Dedifferentiated amniotic fluid mesenchymal stem cell (primary cell): ENCODE measurements around the gene ENG.
A peak's percentile ranks its signal among the peaks of the same experiment; 100 is the strongest.
"Not testable (repeated sequence)": the region's sequence is repeated elsewhere in the genome, so short reads cannot be mapped to it uniquely, and the experiment has no call there.

Source experiments
- DNase-seq: peaks from one replicate; pipeline ENCODE4 v3.0.0-alpha.2; 2016; ENCODE audit errors: extremely low spot score

The ENG gene

GRCh38 chr9:127793093-127793708 is 61.3 kb downstream of the ENG start:
- no peak for DNase-seq

DNA sequence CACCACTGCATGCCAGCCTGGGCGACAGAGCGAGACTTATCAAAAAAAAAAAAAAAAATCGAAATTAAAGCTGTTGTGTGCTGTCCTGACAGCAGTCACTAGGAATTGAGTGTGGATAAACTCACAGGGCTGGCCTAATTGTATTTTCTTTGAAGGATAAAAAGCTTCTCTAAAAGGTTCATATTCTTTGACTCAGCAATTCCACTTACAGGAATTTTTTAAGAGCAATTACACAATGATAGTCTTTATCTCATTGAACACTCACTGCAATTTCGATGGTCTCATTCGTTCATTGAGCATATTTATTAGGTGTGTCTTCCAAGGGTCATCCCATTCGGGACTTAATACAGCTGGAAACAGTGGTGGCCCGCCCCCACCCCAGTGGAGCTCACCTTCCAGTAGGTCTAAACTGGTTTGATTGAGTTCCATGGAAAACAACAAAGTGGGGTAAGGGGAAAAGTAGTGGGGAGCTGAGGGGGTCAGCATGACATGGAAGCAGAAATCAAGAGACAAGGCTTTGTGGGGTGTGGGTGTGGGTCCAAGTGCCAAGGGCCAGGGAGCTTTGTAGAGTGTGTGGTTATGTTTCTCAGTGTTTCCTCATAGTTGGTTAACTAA is 61.9 kb downstream of the ENG start:
- no peak for DNase-seq

GRCh38 chr9:127791085-127791484 is 63.4 kb downstream of the ENG start:
- no peak for DNase-seq

DNA sequence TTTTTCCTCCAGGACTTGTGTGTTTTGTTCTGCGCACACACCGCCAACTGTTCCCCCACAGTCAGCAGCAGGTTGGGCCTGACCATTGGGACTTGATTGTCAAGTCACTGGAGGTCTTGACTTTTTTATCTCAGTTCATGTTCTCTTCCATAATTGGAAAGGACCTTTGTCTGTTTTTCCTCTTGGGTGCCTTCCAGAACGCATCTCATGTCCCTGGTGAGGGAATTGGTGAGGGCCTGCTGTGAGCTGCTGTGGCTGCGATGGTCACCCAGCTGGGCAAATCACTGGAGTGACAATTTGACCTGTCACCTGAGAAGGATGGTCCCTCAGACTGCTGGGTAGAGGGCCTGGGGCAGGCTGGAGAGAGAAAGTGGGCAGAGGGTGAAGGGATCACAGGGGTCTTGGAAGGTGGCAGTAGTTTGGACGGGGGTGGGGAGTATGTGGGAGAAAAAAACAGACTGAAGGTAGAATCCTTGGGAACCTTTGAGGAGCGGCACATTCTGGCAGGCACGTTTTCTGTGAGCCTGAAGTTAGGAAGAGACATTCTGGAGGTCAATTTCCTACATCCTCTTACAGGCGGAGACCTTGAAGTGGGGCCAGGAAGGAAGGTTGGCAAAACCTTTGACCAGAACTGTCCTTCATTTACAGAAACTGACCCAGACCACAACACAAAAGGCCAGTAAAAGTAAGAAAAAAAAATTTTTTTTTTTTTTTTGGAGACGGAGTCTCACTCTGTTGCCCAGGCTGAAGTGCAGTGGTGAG is 64.2 kb downstream of the ENG start:
- no peak for DNase-seq

- no peak for DNase-seq
These were observed 65.3 kb downstream of the ENG start for GRCh38 chr9:127789179-127789578.

DNA sequence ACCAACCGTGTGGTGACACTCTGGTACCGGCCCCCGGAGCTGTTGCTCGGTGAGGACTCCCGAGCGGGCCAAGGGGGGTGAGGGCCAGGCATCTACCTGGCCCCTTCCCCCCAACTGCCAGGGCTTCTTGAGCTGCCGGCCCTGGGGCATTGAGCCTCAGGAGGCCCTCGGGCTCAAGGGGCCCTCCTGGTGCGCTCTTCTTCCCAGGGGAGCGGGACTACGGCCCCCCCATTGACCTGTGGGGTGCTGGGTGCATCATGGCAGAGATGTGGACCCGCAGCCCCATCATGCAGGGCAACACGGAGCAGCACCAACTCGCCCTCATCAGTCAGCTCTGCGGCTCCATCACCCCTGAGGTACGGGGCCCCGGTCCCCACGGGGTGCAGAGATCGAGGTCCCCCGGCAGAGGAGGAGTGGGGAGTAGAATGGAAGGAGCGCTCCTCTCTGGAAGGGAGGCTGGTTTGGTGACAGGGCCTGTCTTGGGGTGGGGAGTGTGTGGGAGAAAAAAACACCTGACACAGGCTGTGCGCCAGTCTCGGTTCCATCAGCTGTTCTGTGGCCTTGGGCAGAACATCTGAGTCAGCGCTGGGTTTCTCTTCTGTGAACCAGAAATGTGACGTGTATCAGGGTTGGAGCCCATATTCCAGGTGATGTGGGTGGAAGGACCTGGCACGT is 66.0 kb downstream of the ENG start:
- DNase-seq, result no peak

GRCh38 chr9:127786773-127787104 is 67.7 kb downstream of the ENG start:
- DNase-seq, result no peak

DNA sequence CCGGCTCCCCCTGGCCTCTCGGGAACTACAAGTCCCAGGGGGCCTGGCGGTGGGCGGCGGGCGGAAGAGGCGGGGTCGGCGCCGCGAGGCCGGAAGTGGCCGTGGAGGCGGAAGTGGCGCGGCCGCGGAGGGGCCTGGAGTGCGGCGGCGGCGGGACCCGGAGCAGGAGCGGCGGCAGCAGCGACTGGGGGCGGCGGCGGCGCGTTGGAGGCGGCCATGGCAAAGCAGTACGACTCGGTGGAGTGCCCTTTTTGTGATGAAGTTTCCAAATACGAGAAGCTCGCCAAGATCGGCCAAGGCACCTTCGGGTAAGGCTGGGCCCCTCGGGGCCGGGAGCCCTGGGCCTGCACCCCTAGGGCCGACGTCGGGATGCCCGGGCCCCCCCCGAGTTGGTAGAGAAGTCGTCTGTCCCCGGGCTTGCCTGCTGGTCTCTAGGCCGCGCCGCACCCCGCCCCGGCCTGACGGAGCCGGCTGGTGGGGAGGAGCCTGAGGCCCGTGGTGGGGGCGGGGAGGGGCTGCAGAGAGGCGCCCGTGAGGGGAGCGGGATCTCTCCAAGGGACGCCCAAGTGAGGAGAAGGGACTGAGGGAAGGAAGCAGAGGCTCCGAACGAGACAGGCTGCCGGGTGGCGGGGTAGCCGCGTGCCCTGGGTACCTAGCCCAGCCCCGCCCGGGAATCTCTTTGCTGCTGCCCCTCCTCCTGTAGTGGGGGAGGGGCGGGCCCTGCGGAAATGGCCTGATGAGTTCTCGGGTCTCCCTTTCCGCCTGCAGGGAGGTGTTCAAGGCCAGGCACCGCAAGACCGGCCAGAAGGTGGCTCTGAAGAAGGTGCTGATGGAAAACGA is 68.3 kb downstream of the ENG start, which contains the start of gene CDK9:
Gene CDK9, plus strand, starts transcription at position 102 of the 840 bp plus-strand sequence. Its CDS starts 115 bp downstream, at position 217.
- DNase-seq, result peak; percentile 83

DNA sequence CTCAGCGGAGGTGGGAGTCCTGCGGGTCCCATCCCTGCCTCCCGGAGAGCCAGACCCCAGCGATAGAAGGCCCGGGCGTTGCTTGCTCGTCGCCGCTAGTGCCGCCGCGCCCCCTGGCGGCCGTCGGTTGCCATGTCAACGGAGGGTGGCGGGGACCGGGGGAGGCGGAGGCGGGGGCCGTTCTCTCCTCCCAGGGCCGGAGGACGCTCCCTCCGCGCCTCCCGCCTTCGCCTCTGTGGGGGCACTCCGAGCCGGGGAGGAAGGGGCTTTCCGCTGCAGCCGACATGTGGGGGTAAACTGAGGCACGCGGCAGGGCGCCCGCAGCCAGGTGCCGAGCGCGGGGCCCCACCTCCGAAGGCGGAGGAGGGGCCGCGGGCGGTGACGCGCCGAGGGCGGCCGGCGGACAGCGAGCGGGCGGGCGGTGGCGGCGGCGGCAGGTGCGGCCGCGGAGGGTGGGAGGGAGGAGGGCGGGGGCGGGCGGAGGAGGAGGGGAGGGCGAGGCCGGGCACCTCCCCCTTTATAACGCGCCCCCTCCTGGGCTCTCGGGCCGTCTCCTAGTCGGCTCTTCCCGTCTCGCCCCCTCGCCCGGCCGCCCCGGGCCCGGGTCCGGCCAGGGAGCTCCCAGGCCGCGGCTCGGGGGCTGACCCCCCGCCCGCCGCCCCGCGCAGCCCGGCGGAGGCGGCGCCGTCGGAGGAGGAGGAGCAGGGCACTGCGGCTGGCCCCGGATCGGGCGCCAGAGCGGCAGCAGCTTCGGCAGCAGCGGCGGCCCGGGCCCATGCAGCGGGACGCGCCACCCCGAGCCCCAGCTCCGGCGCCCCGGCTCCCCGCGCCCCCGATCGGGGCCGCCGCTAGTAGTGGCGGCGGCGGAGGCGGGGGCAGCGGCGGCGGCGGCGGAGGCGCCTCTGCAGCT is 69.2 kb downstream of the ENG start:
- peak; percentile 52 for DNase-seq

DNA sequence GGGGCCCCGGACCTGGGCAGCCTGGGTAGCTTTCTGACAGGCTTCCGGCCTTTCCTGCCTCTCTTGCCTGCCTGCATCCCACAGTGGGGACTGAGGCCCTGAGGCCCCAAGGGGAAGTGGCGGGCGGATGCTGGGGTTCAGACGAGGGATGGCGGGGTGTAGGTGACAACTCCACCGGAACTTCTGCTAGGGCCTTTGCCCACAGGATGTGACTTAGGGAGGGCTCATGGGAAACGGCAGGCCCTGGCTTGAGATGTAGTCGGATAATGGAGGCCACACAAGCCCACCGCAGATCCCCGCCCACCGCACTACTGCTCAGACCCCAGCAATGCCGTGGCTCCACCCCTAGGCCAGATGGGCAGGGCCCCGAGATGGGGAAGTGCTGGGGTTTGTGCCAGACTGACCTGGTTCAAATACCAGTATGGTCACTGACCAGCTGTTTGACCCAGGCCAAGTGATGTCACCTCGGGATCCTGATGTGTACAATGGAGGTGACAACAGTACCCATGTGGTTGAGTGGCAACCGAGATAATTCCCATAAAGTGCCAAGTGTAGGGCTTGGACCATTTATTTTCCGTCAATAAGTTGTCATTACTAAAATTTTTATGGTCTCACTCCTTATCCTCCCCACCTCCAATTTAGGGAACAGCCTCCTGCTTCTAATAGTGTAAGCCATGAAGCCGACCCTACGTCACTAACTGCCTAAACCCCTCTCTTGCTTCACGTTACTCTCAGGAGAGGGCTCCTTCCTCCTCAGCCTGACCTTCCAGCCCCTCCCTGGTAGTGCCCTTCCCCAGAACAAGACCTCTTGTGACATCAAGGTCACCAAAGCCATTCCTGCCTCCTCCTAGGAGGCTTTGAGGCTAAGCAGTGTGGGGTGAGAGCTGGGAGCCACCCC is 71.1 kb downstream of the ENG start:
- no peak for DNase-seq

DNA sequence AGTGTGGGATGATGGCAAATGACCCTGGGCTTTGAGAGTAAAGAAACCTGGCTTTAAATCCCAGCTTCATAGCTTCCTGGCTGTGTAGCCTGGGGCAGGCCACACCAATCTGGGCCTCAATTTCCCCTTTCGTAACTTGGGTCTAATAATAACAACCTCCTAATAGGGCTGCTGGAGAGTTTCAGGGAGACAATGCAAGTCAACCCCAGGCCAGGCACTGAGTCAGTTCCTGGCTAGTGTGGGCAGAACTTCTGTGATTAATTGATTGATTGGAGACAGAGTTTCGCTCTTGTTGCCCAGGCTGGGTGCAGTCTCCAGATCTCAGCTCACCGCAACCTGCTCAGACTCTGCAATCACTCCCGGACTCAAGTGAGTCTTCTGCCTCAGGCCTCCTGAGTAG is 72.7 kb downstream of the ENG start:
- DNase-seq, result no peak

DNA sequence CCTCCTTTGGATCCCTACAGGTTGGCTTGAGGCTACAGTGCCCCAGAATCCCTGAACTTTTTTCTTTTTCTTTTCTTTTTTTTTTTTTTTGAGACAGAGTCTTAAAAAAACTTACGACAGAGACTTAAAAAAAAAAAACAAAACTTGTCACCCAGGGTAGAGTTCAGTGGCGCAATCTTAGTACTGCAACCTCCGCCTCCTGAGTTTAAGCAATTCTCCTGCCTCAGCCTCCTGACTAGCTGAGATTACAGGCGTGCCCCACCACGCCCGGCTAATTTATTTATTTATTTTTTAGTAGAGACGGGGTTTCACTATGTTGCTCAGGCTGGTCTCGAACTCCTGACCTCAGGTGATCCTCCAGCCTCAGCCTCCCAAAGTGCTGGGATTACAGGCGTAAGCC is 73.5 kb downstream of the ENG start:
- DNase-seq, result not testable (repeated sequence)

- no peak for DNase-seq
These were observed 74.2 kb downstream of the ENG start for GRCh38 chr9:127780126-127780885.

- DNase-seq, result no peak
These were observed 75.1 kb downstream of the ENG start for GRCh38 chr9:127779136-127779981.

- no peak for DNase-seq
These were observed 76.0 kb downstream of the ENG start, which contains the start of gene SH2D3C for GRCh38 chr9:127778280-127779135. Gene SH2D3C, minus strand, starts transcription at chr9:127778666. Its CDS starts 39 bp downstream, at chr9:127778627.

- DNase-seq, result no peak
These were observed 77.0 kb downstream of the ENG start for GRCh38 chr9:127777368-127777980.
